HG02943 (cell line): ENCODE measurements around the gene RNF144B.
"Not testable (repeated sequence)": the region's sequence is repeated elsewhere in the genome, so short reads cannot be mapped to it uniquely, and the experiment has no call there.

Experiments
- ATAC-seq: cut with Tn5 transposase; IDR thresholded peaks from one replicate; pipeline ENCODE4 v1.9.1; 2021; ENCODE audit warnings: mild to moderate bottlenecking, low read depth, moderate library complexity; ENCODE audit not compliant: unreplicated experiment

The RNF144B gene

GRCh38 chr6:18387061-18387721 is at the start of gene RNF144B:
RNF144B (plus strand) TSS chr6:18387350; CDS start chr6:18399535, 12,185 bp downstream.
- peak; percentile 86 for ATAC-seq

DNA sequence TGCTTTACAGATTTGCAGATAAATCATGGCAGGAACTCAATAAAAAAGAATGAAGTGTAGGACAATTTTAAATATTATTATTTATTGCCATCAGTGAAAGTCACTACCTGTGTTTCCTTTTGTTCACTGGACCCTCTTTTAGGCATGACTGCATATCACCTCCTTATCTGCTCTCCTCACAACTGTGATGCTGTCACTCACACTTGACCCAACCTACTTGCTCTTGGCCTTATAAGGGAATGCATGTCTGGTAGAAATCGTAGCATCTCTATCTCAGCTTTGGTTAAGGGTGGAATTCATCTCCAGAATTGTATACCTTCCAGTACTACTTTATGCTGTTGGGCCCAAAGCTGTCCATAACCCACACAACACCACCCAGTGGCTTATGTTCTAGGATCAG is 47.6 kb upstream of the RNF144B start:
- no peak for ATAC-seq

- no peak for ATAC-seq
Measured at GRCh38 chr6:18340781-18341551, 46.2 kb upstream of the RNF144B start.

GRCh38 chr6:18342223-18342622 is 44.9 kb upstream of the RNF144B start:
- ATAC-seq, result no peak

DNA sequence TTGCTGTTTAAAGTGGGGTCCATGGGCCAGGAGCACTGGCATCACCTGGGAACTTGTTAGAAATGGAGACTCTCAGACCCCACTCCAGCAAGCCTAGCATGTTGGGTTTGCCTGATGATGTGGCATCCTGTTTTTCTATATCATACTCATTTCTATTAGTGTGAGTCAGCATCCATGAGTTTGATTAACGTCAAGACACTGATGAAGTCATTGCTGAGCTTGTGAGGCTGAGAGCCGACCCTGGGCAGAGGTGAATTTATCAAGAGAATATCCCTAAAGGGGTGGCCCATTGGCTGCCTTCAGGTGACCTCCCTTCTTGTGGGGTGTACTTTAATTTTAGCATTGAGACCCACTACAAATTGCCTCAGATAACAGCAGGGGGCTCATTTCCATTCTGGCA is 43.4 kb upstream of the RNF144B start:
- no peak for ATAC-seq

GRCh38 chr6:18347021-18347577 is 40.1 kb upstream of the RNF144B start:
- ATAC-seq, result no peak

DNA sequence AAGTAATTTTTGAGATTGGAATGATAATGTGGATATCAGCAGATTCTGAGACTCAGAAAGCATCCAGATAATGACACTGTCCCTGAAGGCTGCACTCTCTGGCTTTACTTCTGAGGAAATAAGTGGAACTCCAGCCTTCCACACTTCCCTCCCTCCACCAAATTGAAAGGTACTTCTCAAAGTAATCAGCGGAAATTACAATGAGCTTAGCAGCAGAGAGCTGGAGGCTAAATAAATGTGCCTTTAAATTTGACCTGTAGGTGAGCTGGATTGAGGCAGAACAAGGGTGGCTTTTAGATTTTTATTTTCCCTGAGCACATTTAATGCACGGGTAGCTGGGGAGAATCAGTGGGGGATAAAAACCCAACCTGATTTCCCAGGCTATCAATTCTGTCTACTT is 39.3 kb upstream of the RNF144B start:
- ATAC-seq, result no peak

- ATAC-seq, result no peak
Measured at GRCh38 chr6:18349386-18349785, 37.8 kb upstream of the RNF144B start.

DNA sequence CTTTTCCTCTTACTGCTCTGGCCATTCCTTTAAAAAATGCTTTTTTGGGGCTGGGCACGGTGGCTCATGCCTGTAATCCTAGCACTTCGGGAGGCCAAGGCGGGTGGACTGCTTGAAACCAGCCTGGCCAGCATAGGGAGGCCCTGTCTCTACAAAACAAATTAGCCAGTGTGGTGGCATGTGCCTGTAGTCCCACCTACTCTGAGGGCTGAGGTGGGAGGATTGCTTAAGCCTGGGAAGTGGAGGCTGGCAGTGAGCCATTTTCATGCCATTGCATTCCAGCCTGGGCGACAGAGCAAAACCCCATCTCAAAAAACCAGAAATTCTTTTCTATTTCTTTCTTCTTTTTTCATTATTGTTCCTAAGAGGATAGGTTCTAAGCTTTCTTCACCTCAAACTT is 36.9 kb upstream of the RNF144B start:
- no peak for ATAC-seq

DNA sequence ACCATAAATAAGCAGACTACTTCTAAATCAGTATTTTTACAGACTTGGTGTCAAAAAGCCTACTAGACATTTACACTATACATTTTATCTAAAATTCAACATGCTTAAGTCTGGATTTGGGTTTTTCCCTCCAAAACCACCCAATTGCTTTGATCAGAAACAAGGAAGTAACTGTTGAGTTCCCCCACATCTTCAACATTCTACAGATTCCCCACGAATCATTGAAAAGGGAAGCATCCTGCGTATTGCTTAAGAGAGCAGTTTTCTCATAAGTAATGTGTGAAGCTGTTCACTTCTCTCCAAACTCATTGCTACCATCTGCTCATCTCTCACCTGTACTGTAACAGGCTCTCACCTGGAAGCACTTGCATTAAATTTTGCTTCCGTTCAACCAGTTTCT is 36.4 kb upstream of the RNF144B start:
- ATAC-seq, result no peak

DNA sequence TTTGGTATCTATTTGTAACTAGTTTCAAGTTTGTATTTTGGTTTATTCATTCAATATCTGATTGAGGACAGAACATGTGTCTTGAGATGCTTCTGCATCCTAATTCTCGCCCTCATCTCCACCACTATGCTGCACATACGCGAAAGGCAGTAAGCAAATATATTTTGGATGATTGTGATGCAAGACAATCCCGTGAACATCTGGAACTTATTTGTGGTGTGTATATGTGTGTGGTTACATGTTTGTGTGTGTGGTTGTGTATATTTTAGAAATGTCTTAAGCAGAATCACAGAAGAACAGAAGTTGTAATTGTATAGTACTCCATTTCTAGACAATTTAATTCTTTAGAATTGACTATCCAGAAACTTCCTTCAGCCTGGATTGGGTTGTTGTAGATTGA is 35.1 kb upstream of the RNF144B start:
- ATAC-seq, result no peak

DNA sequence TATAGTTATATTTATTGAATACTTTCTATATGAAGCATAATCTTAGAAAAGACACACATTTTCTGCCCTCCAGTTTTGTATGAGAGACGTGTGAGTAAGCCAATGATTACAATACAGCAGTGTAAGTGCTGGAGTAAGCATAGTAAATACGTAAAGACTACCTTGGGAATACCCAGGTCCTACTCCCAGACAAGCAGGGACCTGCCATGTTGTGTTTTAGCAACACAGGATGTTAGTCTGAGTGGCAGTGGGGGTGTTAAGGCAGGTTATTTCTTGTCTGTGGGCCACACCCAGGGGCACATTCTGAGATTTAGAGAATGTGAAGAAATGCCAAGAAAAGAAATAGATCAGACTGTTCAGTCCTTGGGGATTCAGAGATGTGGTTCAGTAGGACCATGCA is 34.3 kb upstream of the RNF144B start:
- no peak for ATAC-seq

DNA sequence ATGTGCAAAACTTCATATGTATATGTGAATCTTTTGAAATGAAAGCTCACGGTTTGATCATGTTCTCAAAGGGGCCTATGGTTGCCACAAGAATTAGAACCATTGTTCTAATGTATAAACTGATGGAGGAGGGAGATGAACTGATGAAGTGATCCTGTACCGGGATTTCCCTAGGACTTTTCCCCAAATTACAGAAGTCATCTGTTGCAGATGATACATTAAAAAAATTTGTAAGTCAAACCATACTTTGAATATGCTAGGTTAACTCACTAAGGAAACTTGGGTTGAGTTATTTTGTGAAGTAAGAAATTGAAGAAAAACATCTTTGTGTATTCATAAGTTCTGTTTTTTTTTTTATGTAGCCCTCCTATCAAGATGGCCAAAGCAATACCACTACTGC is 33.9 kb upstream of the RNF144B start:
- no peak for ATAC-seq

DNA sequence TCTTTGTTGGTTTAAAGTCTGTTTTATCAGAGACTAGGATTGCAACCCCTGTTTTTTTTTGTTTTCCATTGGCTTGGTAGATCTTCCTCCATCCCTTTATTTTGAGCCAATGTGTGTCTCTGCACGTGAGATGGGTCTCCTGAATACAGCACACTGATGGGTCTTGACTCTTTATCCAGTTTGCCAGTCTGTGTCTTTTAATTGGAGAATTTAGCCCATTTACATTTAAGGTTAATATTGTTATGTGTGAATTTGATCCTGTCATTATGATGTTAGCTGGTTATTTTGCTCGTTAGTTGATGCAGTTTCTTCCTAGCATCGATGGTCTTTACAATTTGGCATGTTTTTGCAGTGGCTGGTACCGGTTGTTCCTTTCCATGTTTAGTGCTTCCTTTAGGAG is 29.6 kb upstream of the RNF144B start:
- not testable (repeated sequence) for ATAC-seq

DNA sequence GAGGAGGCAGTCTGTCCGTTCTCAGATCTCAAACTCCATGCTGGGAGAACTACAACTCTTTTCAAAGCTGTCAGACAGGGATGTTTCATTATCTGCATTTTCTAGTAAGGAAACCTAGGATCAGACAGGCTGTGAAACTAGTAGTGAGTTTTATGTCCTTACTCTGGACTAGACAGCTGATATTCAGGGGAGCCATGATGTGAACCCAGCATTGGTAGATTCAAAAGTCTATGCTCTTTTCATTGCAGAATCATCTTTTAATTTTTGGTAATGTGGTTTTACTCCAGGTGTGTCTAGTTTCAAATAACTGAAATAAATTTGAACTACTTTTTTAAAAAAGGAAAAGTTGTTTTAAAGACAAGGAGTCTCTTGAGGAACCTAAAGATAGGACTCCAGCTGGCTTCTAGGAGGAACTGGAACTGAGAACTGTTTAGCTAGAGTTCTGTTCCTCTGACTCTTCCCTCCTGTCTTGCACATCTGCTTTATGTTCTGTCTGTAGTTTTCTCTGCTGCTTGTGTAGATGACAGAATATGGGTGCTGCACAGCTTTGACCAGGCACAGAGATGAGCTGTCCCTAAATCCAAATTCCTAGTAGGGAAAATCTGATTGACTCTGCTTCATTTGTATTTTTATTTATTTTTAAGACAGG is 27.8 kb upstream of the RNF144B start:
- peak; percentile 74 for ATAC-seq

DNA sequence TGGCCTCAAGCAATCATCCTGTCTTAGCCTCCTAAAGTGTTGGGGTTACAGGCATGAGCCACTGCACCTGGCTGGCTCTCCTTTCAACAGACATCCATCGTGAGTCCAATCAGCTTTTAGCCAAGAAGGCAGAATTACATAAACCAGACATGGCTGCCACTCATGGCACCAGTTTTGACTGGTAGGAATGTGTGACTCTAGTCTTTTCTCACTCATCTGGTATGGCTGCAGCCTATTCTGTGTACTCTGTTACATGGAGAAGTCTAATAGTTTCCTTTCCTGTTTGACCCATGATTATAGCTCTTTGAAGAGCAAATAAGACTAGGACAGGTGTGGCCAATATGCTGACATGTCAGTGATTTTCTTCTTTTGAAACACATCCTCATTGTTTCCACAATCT is 27.0 kb upstream of the RNF144B start:
- ATAC-seq, result no peak

DNA sequence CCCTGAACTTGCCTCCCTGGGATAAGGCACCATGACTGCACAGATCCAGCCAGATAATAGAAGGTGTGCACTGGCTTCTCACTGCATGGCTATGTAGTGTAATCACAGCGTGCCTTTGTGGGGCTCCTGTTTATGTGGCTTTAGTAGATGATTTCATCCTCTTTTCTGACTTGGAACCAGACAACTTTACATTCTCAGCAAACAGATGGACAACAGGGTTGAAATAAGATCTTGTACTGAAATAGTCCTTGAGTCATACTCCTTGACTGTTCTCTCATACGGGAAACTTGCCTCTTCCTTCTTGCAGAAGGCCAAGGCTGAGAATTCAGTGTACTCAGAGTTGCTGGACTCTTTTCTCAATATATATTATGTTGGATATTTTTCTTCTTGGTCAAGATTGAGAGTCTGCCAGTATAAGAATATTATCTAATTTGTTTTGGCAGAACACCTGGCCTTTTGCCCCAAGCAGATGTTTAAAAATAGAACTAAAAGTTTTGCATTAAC is 25.0 kb upstream of the RNF144B start:
- ATAC-seq, result no peak

GRCh38 chr6:18363746-18364145 is 23.4 kb upstream of the RNF144B start:
- no peak for ATAC-seq

- not testable (repeated sequence) for ATAC-seq
Measured at GRCh38 chr6:18364561-18364960, 22.6 kb upstream of the RNF144B start.

GRCh38 chr6:18367371-18367770 is 19.8 kb upstream of the RNF144B start:
- no peak for ATAC-seq
